GM21381 (cell line): Measurements from ENCODE around the gene ZCWPW1.
"Not testable (repeated sequence)": the region's sequence is repeated elsewhere in the genome, so short reads cannot be mapped to it uniquely, and the experiment has no call there.

ENCODE experiments used
- ATAC-seq: cut with Tn5 transposase; IDR thresholded peaks from one replicate; pipeline ENCODE4 v1.9.1; 2021; ENCODE audit warnings: mild to moderate bottlenecking, moderate library complexity; ENCODE audit not compliant: unreplicated experiment

Gene ZCWPW1

DNA sequence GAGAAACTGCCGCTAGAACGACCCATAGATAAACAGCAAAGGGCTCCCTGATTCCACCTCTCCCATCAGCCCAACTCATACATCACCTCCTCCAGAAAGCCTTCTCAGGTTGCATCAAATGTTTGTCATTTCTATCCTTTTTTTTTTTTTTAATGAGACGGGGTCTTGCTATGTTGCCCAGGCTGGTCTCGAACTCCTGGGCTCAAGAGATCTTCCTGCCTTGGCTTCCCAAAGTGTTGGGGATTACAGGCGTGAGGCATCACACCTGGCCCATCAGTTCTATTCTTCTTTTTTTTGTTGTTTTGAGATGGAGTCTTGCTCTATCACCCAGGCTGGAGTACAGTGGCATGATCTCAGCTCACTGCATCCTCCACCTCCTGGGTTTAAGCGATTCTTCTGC, 28.5 kb upstream of the ZCWPW1 start:
- no peak for ATAC-seq

DNA sequence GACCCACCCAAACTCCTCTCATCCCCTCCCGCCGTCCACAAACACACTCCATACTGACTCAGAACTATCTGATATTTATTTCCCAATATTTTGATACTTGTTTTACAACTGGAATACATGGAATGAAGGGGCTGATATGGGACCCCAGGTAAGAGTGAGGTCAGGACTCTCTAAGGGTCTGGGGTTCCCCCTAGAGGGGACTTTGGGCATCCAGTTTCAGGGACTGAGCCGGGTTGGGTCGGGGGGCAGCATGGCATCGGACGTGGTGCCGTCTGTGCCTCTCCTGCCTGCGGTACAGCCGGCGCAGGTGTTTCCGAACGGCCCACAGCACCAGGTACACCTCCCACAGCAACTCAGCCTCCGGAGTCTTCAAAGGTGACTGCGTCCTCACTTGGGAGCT, 28.1 kb upstream of the ZCWPW1 start:
- no peak for ATAC-seq

DNA sequence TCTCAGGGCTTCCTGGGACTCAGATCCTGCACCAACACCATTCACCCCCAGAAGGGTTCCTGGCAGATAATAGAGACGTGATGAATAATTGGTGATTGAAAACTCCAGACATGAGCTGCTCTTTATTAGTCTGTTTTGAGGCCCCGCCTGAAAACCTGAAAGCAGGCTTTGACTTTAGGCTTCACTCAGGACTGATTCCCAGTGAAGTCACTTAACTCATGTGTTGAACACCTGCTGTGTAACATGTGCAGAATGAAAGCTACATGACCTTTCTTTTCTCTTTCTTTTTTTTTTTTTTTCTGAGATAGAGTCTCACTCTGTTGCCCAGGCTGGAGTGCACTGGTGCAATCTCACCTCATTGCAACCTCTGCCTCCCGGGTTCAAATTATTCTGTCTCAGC, 26.7 kb upstream of the ZCWPW1 start:
- ATAC-seq: no peak

DNA sequence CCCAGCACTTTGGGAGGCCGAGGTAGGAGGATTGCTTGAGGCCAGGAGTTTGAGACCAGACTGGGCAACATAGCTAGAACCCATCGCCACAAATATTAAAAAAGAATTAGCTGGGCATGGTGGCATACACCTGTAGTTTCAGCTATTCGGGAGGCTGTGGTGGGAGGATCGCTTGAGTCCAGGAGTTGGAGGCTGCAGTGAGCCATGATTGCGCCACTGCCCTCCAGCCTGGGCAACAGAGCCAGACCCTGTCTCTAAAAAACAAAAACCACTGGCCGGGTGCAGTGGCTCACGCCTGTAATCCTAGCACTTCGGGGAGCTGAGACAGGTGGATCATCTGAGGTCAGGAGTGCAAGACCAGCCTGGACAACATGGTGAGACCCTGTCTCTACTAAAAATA, 25.4 kb upstream of the ZCWPW1 start:
- not testable (repeated sequence) for ATAC-seq

DNA sequence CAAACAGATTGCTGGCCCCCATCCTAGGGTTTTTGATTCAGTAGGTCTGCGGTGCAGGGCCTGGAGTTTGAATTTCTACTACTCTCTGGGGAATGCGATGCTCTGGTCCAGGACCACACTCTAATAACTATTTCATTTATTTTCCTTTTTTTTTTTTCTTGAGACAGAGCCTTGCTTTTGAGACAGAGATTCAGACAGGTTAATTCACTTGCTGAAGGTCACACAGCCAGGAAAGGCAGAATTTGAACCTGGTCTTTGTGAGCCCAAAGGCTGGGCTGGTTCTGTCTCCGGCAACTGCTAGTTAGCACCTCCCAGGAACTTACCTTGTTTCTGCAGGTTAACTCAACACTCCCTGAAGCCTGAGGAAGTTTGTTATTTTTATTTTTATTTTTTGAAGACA, 24.0 kb upstream of the ZCWPW1 start:
- no peak for ATAC-seq

DNA sequence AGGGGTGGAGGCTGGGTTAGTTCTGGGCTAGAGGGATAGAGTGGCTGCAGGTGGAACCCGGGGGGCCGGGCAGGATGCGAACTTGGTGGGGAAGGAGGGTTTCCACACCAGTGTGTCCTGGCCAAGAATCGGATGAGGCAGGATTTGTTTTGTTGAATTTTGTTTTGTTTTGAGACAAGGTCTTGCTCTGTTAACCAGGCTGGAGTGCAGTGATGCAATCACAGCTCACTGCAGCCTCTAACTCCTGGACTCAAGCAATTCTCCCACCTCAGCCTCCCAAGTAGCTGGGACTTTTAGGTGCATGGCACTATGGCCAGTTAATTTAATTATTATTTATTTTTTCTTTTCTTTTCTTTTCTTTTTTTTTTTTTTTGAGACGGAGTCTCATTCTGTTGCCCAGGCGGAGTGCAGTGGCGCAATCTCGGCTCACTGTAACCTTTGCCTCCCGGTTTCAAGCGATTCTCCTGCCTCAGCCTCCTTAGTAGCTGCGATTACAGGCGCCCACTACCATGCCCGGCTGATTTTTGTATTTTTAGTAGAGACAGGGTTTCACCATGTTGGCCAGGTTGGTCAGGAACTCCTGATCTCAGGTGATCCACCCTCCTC, 20.8 kb upstream of the ZCWPW1 start:
- ATAC-seq: no peak

DNA sequence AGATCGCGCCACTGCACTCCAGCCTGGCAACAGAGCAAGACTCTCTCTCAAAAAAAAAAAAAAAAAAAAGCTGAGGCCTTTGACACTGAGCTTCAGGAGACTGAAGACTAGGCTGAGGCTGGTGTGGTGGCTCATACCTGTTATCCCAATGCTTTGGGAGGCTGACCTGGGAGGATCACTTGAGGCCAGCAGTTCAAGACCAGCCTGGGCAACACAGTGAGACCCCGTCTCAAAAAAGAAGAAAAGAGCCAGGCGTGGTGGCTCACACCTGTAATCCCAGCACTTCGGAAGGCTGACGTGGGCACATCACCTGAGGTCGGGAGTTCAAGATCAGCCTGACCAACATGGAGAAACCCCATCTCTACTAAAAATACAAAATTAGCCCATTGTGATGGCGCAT, 18.9 kb upstream of the ZCWPW1 start:
- ATAC-seq: not testable (repeated sequence)

DNA sequence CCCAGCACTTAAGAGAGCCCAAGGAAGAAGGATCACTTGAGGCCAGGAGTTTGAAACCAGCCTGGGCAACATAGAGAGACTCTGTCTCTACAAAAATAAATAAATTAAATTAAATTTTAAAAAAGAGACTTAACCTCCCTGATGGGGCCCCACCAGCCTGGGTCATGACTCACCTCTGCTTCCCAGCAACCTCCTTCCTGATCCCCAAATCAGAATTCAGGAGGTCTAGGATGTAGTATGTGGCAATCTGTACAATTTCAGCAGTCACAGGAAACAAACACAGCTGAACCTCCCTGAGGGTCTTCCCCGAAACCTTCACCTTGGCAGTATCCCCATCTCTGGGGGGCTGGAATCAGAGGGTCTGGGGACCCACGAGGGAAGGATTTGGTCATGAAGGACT, 17.5 kb upstream of the ZCWPW1 start:
- ATAC-seq: no peak

DNA sequence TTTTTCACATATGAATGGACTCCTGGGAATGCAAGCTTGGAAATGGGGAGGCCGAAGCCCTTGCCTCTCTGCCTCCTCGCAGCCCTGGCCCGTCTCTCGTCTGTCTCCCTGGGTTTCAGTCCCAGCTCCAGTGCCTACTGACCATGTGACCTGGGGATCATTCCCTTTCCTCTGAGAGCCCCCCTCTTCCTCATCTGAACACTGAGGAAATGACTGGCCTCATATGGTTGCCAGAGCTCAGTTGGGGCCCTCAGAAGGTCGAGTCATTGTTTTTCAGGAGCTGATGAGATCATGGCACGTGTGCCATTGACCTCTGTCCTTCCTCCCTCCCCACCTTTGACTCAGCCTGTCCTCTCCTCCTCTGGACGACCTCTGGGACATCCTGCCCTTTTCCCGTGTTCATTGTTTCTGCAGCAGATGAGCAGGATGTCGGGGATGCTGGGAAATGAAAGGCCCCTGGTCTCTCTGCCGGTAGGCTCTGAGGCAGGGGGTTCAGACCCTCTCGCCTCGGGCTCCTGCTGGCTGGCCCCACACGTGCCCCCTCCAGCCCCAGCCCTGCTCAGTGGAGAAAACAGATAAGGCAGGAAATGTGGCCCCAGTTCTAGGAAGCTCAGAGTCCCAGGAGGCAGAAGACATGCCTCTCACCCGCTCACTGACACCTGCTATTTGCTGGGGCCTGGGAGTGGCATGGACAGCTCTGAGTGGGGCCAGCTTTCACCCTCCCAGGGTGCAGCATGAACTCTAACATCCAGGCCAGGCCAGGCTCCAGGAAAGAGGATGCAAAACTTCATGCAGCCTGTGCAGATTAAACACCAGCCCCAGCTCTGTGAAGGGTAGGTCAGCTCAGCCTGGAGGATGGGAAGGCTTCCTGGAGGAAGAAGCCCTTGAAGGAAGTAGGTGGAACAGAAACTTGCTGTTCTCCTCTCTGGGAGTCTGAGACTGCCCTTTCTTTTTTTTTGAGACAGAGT, 16.1 kb upstream of the ZCWPW1 start:
- ATAC-seq: no peak

DNA sequence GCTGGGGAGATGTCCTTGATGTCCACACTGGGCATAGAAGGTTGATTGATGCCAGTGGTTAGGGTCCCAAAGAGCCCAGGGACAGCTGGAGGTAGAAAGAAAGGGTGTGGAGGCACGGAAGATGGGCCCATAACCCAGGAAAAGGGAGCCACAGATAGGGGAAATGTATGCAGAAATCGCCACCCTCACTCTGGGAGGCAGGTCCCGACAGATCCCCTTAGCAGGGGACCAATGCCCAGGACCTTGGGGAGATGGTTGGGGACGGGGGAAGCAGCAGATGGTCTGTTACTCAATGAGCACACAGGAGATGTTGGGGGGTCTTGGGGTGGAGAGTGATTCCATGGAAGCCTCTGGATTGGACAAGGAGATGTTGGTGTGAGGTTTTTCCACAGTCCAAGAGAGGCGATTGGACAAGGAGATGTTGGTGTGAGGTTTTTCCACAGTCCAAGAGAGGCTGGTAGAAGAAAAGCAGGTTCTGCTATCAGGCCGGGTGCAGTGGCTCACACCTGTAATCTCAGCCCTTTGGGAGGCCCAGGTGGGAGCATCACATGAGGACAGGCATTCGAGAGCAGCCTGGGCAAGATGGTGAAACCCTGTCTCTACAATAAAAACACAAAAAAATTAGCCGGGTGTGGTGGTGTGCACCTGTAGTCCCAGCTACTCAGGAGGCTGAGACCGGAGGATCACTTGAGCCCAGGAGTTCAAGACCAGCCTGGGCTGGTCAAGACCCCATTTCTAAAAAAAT, 14.8 kb upstream of the ZCWPW1 start:
- ATAC-seq: no peak

DNA sequence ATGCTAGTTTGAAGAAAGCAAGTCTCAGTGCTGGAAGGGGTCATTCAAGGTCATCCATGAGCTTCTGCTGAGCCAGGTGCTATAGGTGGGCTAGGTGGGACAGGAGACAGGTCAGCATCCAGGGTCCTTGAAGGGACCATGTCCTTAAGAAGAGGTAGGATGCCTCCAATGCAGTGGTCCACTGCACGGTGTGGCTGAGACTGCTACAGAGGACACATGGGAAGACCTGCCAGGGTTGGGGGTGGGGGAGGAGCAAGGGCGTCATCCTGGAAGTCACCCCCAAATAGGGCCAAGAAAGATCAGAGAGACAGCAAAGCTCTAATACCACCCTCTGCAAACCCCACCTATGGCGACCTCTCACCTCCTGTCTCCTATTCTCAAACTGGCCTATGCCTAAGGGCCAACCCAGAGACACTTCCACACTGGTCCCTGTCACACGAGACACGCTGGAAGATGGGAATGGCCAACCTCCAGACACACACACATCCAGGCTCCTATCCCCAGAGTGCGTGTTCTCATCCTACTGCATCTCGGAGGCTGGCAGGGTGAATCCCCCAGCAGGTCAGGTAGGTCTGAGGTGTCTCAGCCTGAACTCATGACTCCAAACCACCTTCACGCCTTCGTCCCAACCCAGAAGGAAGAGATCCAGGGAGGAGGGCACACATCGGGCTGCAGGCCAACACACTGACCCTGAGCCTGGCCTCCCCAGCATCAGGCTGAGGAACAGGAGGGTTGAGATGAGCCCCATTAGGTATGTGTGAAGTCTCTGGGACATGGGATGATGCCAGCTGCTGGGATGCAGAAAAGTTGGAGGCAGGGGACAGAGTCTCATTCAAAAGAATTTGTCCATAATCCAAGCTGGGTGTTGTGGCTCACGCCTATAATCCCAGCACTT, 13.4 kb upstream of the ZCWPW1 start:
- ATAC-seq: no peak

DNA sequence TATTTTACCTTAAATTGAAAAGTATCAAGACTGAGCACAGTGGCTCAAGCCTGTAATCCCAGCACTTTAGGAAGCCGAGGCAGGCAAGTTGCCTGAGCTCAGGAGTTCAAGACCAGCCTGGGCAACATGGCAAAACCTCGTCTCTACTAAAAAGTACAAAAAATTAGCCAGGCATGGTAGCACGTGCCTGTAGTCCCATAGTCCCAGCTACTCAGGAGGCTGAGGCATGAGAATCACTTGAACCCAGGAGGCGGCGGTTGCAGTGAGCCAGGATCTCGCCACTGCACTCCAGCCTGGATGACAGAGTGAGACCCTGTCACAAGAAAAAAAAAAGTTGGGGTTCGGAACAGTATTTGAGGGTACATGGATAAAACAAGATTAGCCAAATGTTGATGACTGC, 10.7 kb upstream of the ZCWPW1 start:
- ATAC-seq: not testable (repeated sequence)

DNA sequence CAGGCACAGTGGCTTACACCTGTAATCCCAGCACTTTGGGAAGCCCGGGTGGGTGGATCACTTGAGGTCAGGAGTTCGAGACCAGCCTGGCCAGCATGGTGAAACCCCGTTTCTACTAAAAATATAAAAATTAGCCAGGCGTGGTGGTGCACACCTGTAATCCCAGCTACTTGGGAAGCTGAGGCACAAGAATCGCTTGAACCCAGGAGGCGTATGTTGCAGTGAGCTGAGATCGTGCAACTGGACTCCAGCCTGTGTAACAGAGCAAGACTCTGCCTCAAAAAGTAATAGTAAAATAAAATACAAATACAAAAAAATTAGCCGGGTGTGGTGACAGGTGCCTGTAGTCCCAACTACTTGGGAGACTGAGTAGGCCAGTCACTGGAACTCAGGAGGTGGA, 10.2 kb upstream of the ZCWPW1 start:
- not testable (repeated sequence) for ATAC-seq

DNA sequence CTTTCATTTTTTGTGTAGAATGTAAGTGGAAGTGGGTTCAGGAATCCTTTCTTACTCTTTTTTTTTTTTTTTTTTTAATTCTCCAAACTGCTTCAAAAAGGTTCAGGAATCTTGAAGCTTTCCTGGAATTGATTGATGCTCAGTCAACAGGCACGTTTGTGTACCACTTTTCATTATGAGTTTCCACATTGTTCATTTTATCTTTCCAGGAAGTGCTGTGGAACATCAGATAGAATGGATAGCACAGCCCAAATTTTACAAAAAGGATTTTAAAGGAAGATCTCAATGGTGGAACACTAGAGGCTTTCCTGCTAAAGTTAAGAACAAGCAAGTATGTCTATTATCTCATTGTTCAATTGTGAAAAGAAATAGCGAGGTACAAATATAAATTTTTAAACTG, 9.7 kb upstream of the ZCWPW1 start:
- ATAC-seq: no peak

DNA sequence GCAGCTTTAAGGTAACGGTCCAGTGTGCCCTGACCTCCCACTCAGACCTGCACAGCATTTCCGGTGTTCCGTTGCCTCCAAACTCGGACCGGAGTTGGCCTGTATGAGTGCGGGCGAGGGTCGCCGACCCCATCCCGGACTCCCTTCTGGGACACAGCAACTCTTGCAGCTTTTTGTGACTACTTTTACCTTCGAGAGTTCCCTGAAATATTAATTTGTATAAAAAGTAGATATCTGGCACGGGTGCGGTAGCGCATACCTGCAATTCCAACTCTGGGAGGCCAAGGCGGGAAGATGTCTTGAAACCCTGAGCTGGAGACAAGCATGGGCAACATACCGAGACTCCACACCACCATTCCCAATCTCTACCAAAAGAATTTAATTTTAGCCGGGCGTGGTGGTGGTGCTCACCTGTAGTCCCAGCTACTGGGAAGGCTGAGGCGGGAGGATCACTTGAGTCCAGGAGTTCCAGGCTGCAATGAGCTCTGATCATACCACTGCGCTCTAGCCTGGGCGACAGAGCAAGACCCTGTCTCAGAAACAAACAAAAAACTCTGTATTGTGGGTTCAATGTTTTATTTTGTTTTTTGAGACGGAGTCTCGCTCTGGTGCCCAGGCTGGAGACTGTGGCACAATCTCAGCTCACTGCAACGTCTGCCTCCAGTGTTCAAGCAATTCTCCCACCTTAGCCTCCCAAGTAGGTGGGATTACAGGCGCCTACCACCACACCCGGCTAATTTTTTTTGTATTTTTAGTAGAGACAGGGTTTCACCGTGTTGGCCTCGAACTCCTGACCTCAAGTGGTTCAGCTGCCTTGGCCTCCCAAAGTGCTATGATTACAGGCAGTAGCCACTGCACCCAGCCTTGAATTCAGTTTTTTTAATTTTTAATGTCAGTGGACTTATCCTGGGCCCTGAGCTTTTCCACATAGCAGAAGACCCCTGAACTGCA, 8.9 kb upstream of the ZCWPW1 start:
- no peak for ATAC-seq

DNA sequence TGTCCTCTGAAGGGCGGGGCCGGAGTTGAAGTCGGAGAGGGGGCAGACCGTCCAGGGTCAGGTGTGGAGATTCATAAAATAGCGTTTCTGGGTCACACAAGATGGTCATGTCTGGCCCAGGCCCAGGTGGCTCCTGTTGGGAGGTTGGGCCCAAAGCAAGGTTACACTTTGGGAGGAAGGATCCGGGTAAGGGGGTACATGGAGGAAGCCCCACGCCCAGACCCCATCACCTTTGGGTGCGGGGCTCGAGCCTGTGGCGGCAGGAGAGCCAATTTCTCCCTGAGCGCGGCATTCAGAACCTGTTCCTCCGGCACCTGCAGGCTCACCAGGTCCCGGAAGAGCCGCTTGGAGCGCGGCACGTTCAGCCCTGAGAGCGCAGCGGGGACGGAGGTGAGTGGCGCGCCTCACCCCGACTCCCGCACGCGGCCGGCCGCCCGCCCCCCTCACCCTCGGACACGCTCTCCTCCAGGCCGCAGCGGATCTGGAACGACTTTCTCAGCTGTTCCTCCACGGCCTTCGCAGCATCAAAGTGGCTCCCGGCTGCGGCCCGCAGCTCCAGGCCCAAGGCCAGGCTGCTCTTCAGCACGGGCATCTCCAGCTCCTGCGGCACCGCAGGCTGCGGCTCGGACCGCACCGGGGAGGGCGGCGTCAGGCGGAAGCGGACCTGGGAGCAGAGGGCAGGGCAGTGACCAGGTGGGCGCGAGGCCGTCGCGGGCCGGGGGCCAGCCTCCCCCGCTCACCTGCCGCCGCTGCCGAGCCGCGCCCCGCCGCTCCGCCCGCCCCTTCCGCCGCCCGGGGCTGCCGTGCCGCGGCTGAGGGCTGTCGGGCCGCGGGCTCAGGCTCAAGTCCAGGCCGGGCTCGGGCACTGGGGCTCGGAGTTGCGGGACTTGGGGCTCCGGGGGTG, 7.2 kb upstream of the ZCWPW1 start:
- ATAC-seq: peak; percentile 24

DNA sequence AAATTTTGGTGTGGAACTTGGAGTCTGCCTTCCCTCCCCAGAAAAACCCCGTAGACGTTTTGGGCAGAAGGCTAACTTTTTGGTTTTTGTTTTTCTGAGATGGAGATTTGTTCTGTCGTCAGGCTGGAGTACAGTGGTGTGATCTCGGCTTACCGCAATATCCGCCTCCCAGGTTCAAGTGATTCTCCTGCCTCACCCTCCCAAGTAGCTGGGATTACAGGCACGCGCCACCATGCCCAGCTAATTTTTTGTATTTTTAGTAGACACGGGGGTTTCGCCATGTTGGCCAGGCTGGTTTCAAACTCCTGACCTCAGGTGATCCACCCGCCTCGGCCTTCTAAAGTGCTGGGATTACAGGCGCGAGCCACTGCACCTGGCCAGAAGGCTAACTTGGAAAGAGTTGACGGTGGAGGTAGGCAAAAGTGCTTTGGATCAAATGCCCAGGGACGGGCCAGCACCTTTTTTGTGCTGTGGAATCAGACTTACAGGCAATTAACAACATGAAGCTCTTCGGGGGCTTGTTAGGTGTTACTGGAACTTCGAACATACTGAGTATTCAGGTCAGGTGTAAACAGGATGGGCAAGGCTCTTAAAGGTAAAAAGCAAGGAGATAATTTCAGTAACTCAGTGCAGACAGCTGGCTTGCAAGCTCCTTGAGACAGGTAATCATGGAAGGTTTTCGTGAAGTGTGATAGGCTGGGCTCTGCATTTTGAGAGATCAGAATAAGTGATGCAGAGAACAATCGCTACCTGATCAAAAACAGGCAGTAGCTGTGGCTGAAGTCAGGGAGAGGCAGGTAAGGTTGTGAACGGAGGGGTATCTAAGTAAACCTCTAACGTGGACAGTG, 6.0 kb upstream of the ZCWPW1 start:
- no peak for ATAC-seq
